Activated CD4-positive, alpha-beta T cell treated with anti-CD3 and anti-CD28 coated beads, Interleukin-2, amount 50 U/mL, for 4 hours (primary cell): Measurements from ENCODE around the gene SGSM1.

ENCODE experiments used
- DNase-seq, 2 experiments: peaks; one replicate each; pipeline ENCODE4 v3.0.0-alpha.2; 2020

The SGSM1 gene, protein sequence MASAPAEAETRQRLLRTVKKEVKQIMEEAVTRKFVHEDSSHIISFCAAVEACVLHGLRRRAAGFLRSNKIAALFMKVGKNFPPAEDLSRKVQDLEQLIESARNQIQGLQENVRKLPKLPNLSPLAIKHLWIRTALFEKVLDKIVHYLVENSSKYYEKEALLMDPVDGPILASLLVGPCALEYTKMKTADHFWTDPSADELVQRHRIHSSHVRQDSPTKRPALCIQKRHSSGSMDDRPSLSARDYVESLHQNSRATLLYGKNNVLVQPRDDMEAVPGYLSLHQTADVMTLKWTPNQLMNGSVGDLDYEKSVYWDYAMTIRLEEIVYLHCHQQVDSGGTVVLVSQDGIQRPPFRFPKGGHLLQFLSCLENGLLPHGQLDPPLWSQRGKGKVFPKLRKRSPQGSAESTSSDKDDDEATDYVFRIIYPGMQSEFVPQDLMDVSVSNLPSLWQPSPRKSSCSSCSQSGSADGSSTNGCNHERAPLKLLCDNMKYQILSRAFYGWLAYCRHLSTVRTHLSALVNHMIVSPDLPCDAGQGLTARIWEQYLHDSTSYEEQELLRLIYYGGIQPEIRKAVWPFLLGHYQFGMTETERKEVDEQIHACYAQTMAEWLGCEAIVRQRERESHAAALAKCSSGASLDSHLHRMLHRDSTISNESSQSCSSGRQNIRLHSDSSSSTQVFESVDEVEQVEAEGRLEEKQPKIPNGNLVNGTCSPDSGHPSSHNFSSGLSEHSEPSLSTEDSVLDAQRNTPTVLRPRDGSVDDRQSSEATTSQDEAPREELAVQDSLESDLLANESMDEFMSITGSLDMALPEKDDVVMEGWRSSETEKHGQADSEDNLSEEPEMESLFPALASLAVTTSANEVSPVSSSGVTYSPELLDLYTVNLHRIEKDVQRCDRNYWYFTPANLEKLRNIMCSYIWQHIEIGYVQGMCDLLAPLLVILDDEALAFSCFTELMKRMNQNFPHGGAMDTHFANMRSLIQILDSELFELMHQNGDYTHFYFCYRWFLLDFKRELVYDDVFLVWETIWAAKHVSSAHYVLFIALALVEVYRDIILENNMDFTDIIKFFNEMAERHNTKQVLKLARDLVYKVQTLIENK

DNA sequence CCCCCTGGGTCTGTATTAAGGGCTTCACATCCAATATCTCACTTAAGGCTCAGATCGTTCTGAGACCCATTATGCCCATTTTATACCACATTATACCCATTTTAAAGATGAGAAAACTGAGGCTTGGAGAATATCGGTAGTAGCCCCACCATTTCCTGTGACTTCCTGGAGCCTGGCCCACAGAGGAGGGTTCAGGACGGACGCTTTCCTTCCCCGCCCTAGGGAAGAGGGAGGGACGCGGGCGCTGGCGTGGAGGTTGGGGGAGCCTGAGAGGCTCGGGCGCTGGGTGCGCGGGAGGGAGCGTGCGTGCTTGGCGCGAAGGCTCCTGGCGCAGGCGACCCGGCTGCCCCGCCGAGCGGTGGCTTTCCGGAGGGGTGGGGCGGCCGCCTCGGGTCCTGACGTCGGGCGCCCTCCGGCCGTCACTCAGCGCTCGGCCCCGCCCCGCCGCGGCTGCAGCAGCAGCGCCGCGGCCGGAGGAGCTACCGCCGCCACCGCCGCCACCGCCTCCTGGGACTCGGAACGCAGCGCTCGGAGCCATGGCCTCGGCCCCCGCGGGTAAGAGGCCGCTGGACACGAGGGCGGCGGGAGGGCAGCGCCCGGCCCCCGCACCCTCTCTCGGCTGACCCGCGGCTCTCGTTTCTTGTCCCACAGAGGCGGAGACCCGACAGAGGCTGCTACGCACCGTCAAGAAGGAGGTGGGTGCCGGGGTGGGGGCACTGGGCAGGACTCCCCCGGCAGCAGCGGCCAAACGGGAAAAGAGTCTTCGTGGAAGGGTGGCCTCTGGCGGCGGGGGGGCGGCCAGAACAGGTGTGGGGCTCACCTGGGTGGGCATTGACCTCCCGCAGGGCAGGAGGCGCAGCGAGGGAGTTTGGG is at the start of gene SGSM1:
TSS of gene SGSM1 (plus strand) at position 422 of the 873 bp plus-strand sequence. CDS start at position 537, 115 bp downstream.
- DNase-seq = peak; percentile 45 to 60

DNA sequence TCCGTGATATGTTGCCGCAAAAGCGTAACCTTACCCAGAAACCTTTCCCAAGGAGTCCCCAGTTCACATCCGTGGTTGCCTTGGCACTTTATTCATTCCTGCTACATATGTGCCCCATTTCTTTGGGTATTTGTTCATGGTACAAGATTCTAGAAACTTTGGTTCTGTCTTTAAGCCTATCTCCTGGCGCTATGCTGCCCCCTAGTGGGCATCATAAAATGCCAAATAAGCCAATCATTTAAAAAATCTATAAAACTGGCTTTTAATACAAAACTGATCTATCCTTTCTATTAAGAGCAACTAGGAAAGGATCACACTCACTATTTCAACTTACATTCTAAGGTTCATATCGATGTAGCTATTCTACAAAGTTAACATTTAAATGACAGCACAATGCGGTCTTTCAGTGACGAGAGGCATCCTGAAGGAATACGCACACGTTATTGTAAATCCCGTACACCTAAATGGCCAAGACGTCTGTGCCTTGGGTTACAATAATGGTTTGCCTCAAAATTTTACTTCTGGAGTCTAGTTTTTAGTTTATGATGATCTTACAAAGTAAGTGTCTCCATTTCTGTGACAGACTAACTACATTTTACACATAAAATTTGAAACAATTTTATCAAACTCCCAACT is 47.7 kb upstream of the SGSM1 start:
- peak; percentile 34 to 49 for DNase-seq

DNA sequence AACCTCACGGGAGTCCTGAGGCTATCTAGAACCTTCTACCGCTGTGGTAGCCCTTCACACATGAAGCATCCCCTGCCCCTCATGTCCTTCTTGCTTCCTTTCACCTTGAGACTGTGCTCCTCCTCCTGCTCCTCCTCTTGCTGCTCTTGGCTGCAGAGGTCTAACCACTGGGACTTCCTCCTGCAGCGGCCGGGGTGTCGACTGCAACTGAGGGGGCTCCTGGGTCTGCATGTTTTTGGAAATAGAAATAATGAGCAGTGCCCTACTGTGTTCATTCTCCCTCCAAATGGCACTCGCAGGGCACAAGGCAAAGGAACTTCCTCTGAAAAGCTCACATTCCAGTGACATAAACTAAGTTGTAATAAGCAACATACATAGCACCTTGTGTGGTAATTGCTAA is 46.2 kb upstream of the SGSM1 start:
- no peak for DNase-seq

DNA sequence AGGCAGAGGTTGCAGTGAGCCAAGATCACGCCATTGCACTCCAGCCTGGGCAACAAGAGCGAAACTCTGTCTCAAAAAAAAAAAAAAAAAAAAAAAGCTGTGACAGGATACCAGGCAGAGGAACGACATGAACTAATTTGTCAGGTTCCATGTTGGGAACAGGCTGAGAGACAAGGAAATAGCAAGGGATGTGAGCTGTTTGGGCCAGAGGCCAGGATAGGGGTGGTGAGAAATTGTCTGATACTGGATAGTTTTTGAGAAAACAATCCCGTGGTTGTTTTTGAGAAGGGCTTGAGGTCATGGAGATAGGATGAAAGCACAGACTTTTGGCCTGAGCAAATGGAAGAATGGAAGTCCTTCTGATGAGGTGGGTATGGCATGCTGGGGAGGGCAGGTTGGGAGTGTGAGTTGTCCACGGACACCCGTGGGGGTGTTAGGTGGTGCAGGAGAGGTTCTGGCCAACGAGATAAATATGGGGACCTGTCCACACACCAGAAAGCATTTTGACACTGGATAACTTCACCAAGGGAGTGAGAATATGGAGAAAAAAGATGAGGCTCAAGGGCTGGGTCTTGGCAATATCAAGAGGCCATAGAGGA is 45.2 kb upstream of the SGSM1 start:
- no peak for DNase-seq

DNA sequence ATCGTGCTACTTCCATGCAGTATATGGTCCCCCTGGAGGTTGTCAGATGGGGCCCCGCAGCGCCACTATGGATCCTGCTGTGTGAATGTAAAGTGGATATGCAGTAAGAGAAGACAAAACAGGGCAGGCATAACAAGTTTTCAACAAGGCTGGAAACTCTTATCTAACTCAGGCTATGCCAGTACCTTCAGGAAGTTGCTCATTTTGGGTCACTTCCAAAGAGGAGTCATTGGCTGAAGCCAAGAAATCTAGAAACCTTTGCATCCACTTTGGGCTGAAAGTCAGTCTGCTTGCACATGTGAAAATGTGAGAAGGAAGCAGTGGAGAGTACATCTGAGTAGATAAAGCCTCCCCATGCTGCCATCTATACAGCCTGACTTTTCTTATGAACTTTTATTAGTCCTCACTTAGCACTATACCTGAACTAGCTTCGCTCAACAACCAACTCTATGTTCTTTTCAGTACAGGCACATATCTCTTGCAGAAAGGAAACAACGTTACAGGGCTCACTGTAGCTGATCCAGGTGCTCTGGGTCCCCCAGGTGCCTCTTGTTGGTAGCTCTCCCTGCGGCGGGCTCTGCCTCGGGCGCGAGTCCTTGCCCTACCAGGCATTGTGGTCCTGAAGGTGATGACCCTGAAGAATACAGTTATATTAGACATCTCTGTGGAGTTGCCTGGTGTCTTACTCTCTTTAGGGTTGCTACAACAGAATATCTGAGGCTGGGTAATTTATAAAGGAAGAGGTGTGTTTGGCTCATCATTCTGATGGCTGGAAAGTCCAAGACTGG is 43.9 kb upstream of the SGSM1 start:
- no peak for DNase-seq

DNA sequence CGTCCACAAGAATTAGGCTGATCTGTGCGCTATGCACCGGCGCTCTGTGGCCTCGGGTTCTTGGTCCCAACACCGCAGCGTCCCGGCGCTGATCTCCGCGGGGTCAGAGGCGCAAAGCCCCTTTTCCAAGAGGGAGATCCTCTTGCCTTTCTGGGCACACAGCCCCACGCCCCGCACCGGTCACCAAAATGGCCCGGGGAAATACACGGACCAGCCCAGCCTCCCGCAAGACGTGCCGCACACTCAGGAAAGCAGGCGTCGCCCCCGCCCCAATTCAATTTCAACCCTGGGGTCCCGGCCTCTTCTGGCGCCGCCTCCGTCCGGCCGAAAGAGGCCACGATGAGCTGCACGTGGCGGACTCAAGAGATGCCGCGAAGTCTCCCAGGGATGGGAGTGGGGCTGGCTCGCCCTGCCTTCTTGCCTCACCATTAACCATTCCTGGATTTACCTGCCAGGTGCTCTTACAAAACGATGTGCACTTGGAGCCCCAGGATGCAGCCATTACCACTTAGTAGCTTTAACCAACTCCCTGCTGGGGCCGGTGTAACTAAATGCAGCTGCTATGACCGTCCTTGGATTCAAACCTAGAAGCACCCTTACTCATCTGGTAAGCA is 42.0 kb upstream of the SGSM1 start:
- no peak for DNase-seq

DNA sequence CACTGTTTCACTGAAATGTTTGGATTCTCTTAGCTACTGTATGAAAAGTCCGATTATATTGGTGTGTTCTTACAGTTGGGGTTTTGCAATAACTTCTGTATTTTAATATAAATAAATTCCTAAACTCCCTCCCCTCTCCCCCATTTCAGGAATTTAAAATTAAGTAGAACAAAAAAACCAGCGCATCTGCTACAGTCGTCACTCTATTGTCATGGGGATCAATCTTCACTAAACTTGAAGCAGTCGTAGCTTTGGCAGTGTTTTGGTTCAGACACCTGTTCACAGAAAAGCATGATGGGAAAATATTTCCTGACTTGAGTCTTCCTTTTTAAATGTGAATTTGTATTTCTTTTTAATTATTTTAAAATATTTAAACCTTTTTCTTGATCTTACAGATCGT is 40.8 kb upstream of the SGSM1 start:
- DNase-seq = no peak

DNA sequence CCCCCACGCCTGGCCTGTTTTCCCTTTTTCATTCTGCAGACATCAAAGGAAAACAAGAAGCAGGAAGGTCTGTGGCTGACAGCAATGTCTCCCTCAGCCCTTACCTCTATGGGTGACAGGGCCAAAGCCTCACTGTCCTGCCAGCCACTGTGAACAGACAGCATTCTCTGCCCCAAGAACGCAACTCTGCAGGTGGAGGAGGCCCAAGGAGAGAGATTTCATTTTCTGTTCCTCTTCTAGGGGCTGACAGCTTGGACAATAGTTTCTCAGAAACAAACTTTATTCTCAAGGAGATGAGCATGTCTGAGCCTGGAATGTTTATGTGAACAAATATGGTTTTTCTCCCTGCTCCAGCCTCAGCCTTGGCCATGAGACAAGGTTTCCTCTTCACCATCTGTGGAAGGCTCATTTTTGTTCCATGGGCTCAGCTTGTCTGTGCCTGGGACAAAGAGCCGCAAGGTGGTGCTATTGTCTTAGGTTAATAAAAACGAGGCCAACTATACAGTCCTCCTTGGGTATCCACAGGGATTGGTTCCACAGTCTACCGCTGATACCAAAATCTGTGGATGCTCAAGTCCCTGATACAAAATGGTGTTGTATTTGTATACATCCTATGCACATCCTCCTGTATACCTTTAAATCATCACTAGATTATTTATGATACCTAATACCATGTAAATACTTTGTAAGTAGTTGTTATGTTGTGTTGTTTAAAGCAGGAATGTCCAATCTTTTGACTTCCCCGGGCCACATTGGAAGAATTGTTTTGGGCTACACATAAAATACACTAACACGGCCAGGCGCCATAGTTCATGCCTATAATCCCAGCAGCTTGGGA is 37.3 kb upstream of the SGSM1 start:
- DNase-seq = peak; percentile 27 to 30

DNA sequence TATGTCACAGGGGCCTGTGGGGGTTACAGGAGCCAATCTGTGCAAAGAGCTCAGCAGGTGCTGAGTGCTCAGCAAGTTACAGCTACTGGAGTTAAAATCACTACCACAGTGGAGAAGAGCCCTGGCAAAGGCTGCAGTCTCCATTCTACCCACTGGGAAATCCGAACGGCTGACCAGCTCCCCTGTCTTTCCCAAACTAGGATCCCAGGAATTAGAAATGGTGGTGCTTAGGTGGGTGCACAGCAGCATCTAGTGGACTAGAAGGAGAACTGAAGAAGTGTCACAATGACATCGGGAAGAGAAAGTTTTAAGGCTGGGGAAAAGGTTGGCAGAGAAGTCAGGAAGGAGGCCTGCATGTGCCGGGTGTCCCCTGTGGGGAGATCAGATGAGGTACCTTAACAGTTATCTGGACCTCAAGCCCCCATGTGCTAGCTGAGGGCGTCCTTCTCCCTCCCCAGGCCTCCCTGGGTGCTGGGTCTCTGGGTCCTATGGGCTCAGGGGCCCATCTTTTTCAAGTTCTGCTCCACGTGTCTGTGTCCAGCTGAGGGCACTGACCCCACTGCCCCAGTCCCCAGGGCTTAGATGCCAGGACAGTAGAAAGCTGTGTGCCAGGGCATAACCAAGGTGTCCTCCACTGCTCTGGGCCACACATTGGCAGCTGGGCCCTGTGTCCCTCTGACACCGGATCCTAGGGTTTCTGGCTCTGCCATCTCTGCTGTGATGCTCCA is 33.4 kb upstream of the SGSM1 start:
- DNase-seq = no peak

DNA sequence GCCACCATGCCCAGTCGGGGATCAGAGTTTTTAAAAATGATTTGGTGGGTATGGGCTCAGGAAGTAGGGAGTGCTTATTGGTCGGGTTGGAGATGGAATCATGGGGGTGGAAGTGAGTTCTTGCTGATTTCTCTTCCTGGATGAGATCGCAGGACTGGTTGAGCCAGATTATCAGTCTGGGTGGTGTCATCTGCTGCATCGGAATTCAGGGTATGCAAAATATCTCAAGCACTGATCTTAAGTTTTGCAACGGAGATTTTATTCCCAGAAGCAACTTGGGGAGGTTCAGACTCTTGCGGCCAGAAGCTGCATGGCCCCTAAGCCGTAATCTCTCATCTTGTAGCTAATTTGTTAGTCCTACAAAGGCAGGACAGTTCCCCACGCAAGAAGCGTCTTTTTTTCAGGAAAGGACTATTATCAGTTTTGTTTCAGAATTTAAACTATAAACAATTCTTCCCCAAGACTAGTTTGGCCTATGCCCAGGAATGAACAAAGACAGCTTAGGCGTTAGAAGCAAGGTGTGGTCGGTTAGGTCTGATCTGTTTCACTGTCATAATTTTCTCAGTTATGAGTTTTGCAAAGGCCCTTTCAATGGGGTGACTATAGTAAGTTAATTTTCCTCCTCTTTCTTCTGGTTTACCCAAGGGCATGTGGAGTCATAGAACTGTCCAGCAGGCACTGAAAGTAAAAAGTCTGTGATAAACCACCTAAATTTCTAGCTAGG is 30.1 kb upstream of the SGSM1 start:
- DNase-seq = no peak

DNA sequence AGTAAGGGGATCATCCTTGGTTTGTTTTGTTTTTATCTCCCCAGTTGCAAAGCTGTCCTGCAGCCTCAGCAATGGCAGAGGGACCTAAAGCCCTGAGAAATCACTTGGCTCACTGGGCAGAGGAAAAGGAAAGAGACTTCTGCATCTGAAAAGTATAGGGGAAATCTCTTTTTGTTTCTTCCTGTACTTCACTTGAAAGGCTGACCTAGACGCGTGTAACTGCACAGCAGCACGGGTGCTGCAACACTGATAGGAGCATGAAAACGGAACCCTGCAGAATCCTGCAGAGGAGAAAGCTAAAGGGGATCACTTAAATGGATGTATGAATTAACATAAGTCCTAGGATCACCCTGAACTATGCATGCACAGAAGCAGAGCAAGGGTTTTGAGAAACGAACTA is 29.5 kb upstream of the SGSM1 start:
- no peak for DNase-seq

DNA sequence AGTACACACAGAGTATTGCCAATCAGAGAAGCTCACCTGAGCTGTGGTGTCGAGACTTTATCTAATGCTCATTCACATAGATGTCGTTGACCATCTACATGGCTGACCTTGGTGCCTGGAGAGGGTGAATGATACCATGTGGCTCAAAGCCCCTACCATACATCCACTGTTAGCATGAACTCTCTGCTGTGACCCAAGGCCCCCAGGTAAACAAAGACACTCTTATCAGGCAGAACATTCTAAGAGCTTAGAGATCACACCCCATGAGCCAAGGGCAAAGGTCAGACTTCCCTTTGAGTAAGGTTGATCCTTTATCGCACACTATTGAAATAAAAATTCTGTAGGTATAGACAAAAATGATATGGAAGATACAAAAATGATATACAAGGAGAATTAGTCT is 16.5 kb upstream of the SGSM1 start:
- DNase-seq = no peak

DNA sequence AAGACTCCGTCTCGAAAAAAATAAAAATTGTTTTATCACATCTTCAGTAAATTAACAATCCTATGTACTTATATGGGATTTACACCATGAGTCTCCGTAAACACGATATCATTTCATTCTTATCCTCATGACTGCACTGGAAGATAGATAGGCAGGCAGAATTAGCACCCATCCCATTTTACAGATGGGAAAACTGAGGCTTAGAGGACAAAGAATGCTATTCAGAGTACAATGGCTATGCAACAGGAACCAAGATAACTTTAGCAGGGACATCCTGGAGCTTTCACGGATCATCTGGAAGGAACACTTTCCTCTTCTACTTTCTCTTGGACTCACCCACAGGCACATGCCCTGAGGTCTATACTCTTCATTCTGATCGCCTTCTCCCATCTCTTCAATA is 14.6 kb upstream of the SGSM1 start:
- DNase-seq = no peak

DNA sequence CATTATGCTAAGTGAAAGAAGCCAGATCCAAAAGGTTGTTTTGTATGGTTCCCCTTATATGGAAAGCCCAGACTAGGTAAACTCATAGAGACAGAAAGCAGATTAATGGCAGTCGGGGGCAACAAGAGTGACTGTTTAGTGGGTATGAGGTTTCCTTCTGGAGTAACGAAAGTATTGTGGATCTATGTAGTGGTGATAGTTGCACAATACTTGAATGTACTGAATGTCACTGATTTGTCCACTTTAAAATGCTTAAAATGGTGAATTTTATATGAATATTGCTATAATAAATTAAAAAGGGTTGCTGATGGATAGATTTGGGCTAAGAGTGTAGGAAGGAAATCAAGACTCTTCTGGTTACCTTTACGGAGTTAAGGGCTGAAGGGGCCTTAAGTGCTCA is 10.0 kb upstream of the SGSM1 start:
- DNase-seq = no peak

DNA sequence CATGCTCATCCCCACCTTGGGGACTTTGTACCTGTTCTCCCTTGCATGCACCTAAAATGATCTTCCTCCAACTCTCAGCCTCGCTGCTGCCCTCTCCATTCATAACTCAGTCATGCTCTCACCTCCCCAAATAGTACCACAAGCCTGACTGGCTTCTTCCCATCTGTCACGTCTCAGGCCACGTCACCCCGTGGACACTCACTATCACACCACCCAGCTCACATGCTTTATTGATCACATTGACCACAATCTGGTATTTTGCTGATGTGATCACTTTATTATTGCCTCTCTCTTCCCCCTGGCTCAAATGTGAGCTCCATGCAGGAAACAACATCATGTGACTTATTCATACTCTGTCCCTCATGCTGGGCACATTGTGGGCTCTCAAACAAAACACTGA is 9.2 kb upstream of the SGSM1 start:
- DNase-seq = no peak

DNA sequence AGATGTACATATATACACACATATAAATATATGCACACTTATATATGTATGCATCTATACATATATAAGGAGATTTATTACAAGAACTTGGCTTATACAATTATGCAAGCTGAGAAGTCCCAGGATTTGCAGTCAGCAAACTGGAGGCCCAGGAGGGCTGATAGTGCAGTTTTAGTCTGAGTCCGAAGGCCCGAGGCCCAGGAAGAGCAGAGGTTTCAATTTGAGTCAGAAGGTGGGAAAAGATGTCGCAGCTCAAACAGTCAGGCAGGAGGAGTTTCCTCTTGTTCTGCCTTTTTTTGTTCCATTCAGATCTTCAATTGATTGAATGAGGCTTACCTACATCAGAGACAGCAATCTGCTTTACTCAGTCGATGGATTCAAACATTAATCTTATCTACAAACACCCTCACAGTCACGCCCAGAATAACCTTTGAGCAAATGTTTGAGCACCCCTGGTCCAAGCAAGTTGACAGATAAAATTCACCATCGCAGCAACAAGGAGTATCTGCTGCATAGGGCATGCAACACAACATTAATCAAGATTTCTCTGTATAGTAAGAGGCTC is 4.0 kb upstream of the SGSM1 start:
- DNase-seq = no peak

DNA sequence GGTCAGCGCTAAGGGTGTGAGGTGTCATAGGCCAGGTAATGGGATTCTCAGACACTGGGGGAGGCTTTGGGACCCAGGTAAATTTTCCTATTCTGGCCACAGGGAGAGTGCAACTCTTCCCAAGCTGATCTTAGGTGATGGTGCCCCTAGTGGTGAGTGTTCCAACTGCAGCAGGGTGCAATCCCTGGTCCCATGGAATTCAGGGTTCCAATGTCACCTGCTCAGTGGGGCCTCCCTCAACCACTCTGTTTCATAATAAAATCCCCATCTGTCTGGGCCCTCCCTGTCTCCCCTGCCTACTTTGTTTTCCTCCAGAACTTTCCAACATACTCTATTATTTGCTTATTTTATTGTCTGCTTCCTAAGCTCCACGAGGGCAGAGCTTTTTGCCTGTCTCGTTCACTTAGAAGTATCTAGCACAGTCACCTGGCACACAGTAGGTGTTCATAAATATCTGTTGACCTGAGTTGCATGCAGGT is 2.9 kb upstream of the SGSM1 start:
- peak; percentile 54 to 63 for DNase-seq

DNA sequence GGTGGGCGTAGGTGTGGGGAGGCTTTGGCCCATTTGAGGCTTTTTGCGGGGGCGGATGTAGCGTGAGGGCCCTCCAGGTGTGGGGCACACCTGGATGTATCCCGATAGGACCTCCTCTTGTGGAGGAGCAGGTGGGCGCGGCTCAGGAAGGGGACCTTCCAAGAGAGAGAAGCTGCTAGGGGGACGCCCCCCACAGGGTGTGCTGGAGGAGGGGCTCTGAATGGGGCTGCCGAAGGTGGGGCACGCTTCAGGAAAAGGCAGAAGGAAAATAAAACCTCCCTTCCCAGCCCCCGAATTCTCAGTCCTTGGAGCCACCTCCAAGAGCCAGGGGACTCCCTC is 621 bp downstream of the SGSM1 start:
- DNase-seq = no peak
